B cell (primary cell): Measurements from ENCODE around the gene FHIT. TPM values are rescaled to one million over a fixed set of nuclear protein-coding genes. Genes with fewer than 3 reads are reported as not detected.

Source experiments
- ATAC-seq: fragments of 200-7000 bp; cut with Tn5 transposase; one replicate; pipeline ENCODE4 v1.10.0; 2021; ENCODE audit warnings: low read depth, mild to moderate bottlenecking, moderate number of reproducible peaks, moderate library complexity
- CTCF ChIA-PET: fragments of 350-600 bp; sonication (Branson Sonifier 250); formaldehyde crosslinking; loops from one replicate; lab custom pipeline; 2021; ENCODE audit warnings: antibody characterized with exemption, inconsistent platforms; lab: Charles Lee
- POLR2A ChIA-PET: fragments of 350-600 bp; sonication (Branson Sonifier 250); formaldehyde crosslinking; loops from one replicate; lab custom pipeline; 2021; ENCODE audit warnings: antibody characterized with exemption; lab: Charles Lee
- DNase-seq: peaks from one replicate; pipeline ENCODE4 v3.0.0; 2013
- H2AFZ ChIP-seq: 2 replicates; pipeline ENCODE4 v1.6.1; 2012; ENCODE audit warnings: mild to moderate bottlenecking, low read depth, low read length; ENCODE audit not compliant: insufficient read depth, poor library complexity, severe bottlenecking
- H3K27ac ChIP-seq, 2 donors: 1 replicate in 1 of 2; 2 replicates in 1 of 2; pipeline ENCODE4 v1.5.1; 2012 to 2013; ENCODE audit warnings: low read length in 2 of 2, mild to moderate bottlenecking in 2 of 2, moderate library complexity in 1 of 2
- H3K27me3 ChIP-seq, 4 experiments: fragments of 200-600 bp in 1 of 4; sonication (generic) in 1 of 4; replicated peaks in 1 of 4; 1 replicate in 2 of 4; 2 replicates in 2 of 4; pipeline versions ENCODE4 v1.6.1 to v1.7.0; 2013 to 2016; ENCODE audit warnings: low read length in 3 of 4, mild to moderate bottlenecking in 2 of 4, mixed read lengths in 1 of 4, moderate library complexity in 1 of 4; ENCODE audit not compliant: insufficient read depth in 4 of 4, control insufficient read depth in 3 of 4; ENCODE audit errors: control extremely low read depth in 1 of 4
- H3K36me3 ChIP-seq, 2 experiments: replicated peaks in 1 of 2; 1 replicate in 1 of 2; 2 replicates in 1 of 2; pipeline versions ENCODE4 v1.6.1 to v1.7.1; 2013; ENCODE audit warnings: low read length in 1 of 2; ENCODE audit not compliant: insufficient read depth in 2 of 2, control insufficient read depth in 1 of 2; ENCODE audit errors: control extremely low read depth in 1 of 2, extremely low read depth in 1 of 2
- H3K4me1 ChIP-seq, 2 donors: fragments of 200-600 bp in 1 of 2; sonication (generic) in 1 of 2; 1 replicate in 1 of 2; 2 replicates in 1 of 2; pipeline versions ENCODE4 v1.5.1 to v1.6.1; 2013 to 2017; ENCODE audit warnings: low read length in 2 of 2; ENCODE audit not compliant: control insufficient read depth in 2 of 2, insufficient read depth in 2 of 2
- H3K4me2 ChIP-seq: replicated peaks from 2 replicates; pipeline ENCODE3; 2012; ENCODE audit warnings: mild to moderate bottlenecking, low read depth, low read length; ENCODE audit not compliant: poor library complexity, severe bottlenecking
- H3K4me3 ChIP-seq, 5 experiments: fragments of 200-600 bp in 1 of 5; sonication (generic) in 1 of 5; 1 replicate in 3 of 5; 2 replicates in 2 of 5; pipeline versions ENCODE4 v1.5.1 to v1.7.0; 2011 to 2016; ENCODE audit warnings: low read length in 4 of 5, mild to moderate bottlenecking in 4 of 5, low read depth in 2 of 5, control low read depth in 1 of 5, moderate library complexity in 1 of 5; ENCODE audit not compliant: insufficient read depth in 1 of 5; ENCODE audit errors: control extremely low read depth in 1 of 5, extremely low read depth in 1 of 5
- H3K79me2 ChIP-seq: fragments of 200-600 bp; sonication (generic); one replicate; pipeline ENCODE4 v1.6.0; 2016; ENCODE audit warnings: low read length; ENCODE audit not compliant: control insufficient read depth, insufficient read depth
- H3K9ac ChIP-seq: fragments of 200-600 bp; sonication (generic); 2 replicates; pipeline ENCODE4 v1.6.1; 2017; ENCODE audit warnings: mild to moderate bottlenecking, low read length, moderate library complexity
- H3K9me3 ChIP-seq, 3 donors: one replicate each; pipeline versions ENCODE4 v1.6.1 to v1.7.1; 2013; ENCODE audit warnings: low read length in 2 of 3; ENCODE audit not compliant: control insufficient read depth in 2 of 3, insufficient read depth in 1 of 3; ENCODE audit errors: control extremely low read depth in 1 of 3
- H4K20me1 ChIP-seq: 2 replicates; pipeline ENCODE4 v1.6.0; 2012; ENCODE audit warnings: mild to moderate bottlenecking, low read length; ENCODE audit not compliant: insufficient read depth, control insufficient read depth, poor library complexity, severe bottlenecking
- H3K27ac Mint-ChIP-seq: one replicate; pipeline ENCODE4 v1.8.0; 2021; ENCODE audit warnings: mixed read lengths
- H3K27me3 Mint-ChIP-seq: one replicate; pipeline ENCODE4 v1.8.0; 2021; ENCODE audit warnings: mixed read lengths
- H3K4me1 Mint-ChIP-seq: one replicate; pipeline ENCODE4 v1.8.0; 2021; ENCODE audit warnings: mixed read lengths
- H3K4me3 Mint-ChIP-seq: one replicate; pipeline ENCODE4 v1.8.0; 2021; ENCODE audit warnings: mixed read lengths
- H3K9me3 Mint-ChIP-seq: one replicate; pipeline ENCODE4 v1.8.0; 2022; ENCODE audit warnings: mixed read lengths; ENCODE audit not compliant: insufficient read depth
- EZH2 ChIP-seq: IDR thresholded peaks from 2 replicates; pipeline ENCODE4 v1.6.1; 2012; ENCODE audit warnings: borderline replicate concordance, low read depth, mild to moderate bottlenecking, moderate library complexity, low read length; ENCODE audit not compliant: insufficient read depth, poor library complexity, severe bottlenecking
- WGBS: methylation state at CpG from one replicate; pipeline ENCODE4 v1.1.5; 2013; ENCODE audit warnings: missing lambda C conversion rate; ENCODE audit not compliant: insufficient coverage; 5-methylcytosine and 5-hydroxymethylcytosine counted together
- intact Hi-C: fragments of 100-400 bp; cut with micrococcal nuclease; formaldehyde crosslinking; loops from one replicate; pipeline ENCODE4 v1.10.0; 2022
- polyA plus RNA-seq: library from polyadenylated mRNA; depleted of rRNA; stranded (reverse); fragments of >200 nt; gene quantifications from 2 replicates; pipeline ENCODE4 v1.2.3, GENCODE V29; 2012
- total RNA-seq, 2 donors: library from RNA; stranded (reverse); fragments of 120-200 nt in 1 of 2; gene quantifications; 1 replicate in 1 of 2; 2 replicates in 1 of 2; pipeline versions ENCODE4 v1.2.3 to v1.2.4, GENCODE V29; 2013 to 2022
- TF ChIP-seq, protein P1 (sequence below): fragments of 200-600 bp; IDR thresholded peaks from one replicate; pipeline ENCODE4 v1.8.0; 2022; ENCODE audit warnings: antibody characterized with exemption, mild to moderate bottlenecking

The FHIT gene
- total and polyA plus RNA-seq, 2 donors (not counting 1 experiment from before 2014, with no cell fraction given) = 1.7 to 7.8 TPM

DNA sequence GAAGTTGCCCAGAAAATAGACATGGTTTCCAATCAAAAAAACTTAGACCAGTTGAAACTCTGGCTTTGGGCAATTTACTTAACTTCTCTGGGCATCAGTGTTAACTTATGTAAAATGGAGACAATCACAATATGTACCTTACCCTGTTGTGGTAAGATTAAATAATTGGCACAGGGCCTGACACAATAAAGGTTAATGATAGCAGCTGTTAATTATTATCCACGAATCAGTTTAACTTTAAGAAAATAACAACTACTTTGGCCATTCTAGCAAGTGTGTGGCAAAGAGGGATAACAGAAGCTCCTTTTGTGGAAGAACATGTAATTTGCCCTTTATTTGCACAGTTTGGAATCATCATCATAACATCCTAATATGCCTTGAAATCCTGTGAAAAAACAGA lies 787.6 kb downstream of the FHIT start:
- no peaks in the 10 kb centered on the region for H4K20me1 ChIP-seq
- no peaks in the 10 kb centered on the region for H3K79me2 ChIP-seq
- Mint-ChIP-seq H3K4me1 (no peaks in the 10 kb centered on the region), H3K27ac (no peak overlapping the region), H3K4me3 (no peak overlapping the region), H3K27me3 (no peaks in the 10 kb centered on the region), H3K9me3 (peaks cover 7% of the 10 kb centered on the region)
- ChIA-PET CTCF (no interaction called here), POLR2A (no interaction called here)
- ATAC-seq (no peak), DNase-seq (no peak)
- no peaks in the 10 kb centered on the region for H3K4me1 ChIP-seq
- no CpG with 5 or more reads among the region's 1 CpG for WGBS
- no peaks in the 10 kb centered on the region for H3K9me3 ChIP-seq
- TF ChIP-seq EZH2 = no peak
- TF ChIP-seq, protein P1, sequence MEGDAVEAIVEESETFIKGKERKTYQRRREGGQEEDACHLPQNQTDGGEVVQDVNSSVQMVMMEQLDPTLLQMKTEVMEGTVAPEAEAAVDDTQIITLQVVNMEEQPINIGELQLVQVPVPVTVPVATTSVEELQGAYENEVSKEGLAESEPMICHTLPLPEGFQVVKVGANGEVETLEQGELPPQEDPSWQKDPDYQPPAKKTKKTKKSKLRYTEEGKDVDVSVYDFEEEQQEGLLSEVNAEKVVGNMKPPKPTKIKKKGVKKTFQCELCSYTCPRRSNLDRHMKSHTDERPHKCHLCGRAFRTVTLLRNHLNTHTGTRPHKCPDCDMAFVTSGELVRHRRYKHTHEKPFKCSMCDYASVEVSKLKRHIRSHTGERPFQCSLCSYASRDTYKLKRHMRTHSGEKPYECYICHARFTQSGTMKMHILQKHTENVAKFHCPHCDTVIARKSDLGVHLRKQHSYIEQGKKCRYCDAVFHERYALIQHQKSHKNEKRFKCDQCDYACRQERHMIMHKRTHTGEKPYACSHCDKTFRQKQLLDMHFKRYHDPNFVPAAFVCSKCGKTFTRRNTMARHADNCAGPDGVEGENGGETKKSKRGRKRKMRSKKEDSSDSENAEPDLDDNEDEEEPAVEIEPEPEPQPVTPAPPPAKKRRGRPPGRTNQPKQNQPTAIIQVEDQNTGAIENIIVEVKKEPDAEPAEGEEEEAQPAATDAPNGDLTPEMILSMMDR = no peak
- no peak overlapping the region for H3K4me3 ChIP-seq
- no peaks in the 10 kb centered on the region for H3K27me3 ChIP-seq
- no peak overlapping the region for H3K9ac ChIP-seq
- no peak overlapping the region for H3K27ac ChIP-seq
- intact Hi-C loops = no loop called here
- no peak overlapping the region for H3K4me2 ChIP-seq
- no peak overlapping the region for H2AFZ ChIP-seq
- no peaks in the 10 kb centered on the region for H3K36me3 ChIP-seq

DNA sequence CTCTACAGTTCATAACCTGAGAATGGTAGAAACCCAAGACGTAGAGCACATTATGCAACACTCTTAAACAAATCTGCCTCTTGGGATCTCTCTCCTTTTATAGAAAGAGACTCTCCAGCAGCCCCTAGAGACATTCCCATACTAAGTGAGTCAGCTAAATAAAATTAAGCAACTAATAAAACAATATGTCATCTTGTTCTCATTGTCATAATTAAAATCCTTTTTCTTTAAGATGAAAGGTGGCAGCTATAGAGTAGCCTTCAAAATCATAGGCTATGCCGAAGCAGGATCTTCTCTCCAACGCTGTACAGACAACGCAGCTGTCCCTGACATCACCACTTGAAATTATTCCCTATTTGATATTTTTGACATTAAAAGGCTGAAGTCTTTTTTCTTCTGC lies 790.0 kb downstream of the FHIT start:
- Histone ChIP-seq H3K27me3 (no peaks in the 10 kb centered on the region), H4K20me1 (no peaks in the 10 kb centered on the region), H3K4me3 (no peak overlapping the region), H3K36me3 (no peaks in the 10 kb centered on the region), H2AFZ (no peak overlapping the region), H3K9me3 (no peaks in the 10 kb centered on the region), H3K4me2 (no peak overlapping the region), H3K9ac (no peak overlapping the region), H3K4me1 (no peaks in the 10 kb centered on the region), H3K27ac (no peak overlapping the region), H3K79me2 (no peaks in the 10 kb centered on the region)
- H3K4me3 Mint-ChIP-seq = no peak overlapping the region
- no peaks in the 10 kb centered on the region for H3K27me3 Mint-ChIP-seq
- POLR2A ChIA-PET = no interaction called here
- ATAC-seq (no peak), DNase-seq (no peak)
- H3K4me1 Mint-ChIP-seq = no peaks in the 10 kb centered on the region
- CTCF ChIA-PET = no interaction called here
- H3K27ac Mint-ChIP-seq = no peak overlapping the region
- H3K9me3 Mint-ChIP-seq = peaks cover 7% of the 10 kb centered on the region
- intact Hi-C loops = no loop called here
- 20% methylated on average over 1 of the region's 4 CpGs for WGBS
- TF ChIP-seq EZH2 = no peak
- TF ChIP-seq, protein P1 = no peak
